Fibroblast of villous mesenchyme (primary cell): ENCODE measurements around the gene CTNNA3. TPM values are rescaled to one million over a fixed set of nuclear protein-coding genes. Genes with fewer than 3 reads are reported as not detected.

Experiments
- DNase-seq: peaks from one replicate; pipeline ENCODE4 v3.0.0-alpha.2; 2010; ENCODE audit warnings: low read depth
- H3K4me3 ChIP-seq: 2 replicates; pipeline ENCODE4 v1.5.1; 2011; ENCODE audit warnings: low read depth, mild to moderate bottlenecking, low read length
- total RNA-seq: library from RNA; depleted of rRNA; stranded (reverse); fragments of >200 nt; gene quantifications from 2 replicates; pipeline ENCODE4 v1.2.3, GENCODE V29; 2012
- TF ChIP-seq, protein P1 (sequence below): IDR thresholded peaks from 2 replicates; pipeline ENCODE4 v1.5.1; 2012; ENCODE audit warnings: low read depth, mild to moderate bottlenecking, low read length; ENCODE audit not compliant: insufficient read depth

The CTNNA3 gene
- total RNA-seq, 1 donor = not detected

DNA sequence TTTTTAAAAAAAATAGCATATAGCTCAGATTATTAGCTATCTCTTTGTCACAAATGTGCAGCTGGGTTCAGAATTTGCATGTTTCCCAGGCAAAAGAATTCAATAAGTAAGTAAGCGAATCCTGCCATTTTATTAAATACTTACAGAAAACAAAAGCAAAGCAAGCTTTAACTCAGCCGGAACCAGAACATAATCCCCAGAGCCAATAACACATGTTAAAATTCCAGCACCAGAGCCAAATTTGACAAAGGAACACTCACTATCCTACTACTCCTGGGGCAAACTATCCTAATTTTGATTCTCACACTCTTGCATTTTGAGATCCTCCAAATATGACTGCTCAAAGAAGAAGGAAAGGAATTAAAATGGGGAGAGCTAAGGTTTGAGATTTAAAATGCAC, 737.5 kb downstream of the CTNNA3 start:
- no peak overlapping the region for H3K4me3 ChIP-seq
- no peak for DNase-seq
- TF ChIP-seq, protein P1, sequence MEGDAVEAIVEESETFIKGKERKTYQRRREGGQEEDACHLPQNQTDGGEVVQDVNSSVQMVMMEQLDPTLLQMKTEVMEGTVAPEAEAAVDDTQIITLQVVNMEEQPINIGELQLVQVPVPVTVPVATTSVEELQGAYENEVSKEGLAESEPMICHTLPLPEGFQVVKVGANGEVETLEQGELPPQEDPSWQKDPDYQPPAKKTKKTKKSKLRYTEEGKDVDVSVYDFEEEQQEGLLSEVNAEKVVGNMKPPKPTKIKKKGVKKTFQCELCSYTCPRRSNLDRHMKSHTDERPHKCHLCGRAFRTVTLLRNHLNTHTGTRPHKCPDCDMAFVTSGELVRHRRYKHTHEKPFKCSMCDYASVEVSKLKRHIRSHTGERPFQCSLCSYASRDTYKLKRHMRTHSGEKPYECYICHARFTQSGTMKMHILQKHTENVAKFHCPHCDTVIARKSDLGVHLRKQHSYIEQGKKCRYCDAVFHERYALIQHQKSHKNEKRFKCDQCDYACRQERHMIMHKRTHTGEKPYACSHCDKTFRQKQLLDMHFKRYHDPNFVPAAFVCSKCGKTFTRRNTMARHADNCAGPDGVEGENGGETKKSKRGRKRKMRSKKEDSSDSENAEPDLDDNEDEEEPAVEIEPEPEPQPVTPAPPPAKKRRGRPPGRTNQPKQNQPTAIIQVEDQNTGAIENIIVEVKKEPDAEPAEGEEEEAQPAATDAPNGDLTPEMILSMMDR = no peak

DNA sequence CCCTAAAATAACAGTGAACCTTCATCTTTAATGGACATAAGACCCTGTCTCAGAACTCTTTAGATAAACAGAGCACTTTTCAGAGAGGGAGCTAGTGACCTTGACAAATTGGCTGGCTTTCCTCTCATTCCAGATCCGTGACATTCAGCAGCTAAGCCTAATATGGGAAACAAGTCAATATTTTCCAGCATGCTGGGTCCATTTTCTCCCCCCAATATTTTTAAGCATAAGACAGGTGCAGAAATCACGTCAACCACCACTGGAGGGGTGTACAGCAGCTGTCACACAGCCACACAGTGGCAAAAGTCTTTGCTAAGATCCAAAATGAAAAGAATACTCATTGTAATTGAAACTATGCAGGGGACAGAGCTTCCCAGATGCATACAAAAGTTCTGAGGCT, 744.1 kb downstream of the CTNNA3 start:
- TF ChIP-seq, protein P1 = no peak
- no peak overlapping the region for H3K4me3 ChIP-seq
- DNase-seq = no peak

DNA sequence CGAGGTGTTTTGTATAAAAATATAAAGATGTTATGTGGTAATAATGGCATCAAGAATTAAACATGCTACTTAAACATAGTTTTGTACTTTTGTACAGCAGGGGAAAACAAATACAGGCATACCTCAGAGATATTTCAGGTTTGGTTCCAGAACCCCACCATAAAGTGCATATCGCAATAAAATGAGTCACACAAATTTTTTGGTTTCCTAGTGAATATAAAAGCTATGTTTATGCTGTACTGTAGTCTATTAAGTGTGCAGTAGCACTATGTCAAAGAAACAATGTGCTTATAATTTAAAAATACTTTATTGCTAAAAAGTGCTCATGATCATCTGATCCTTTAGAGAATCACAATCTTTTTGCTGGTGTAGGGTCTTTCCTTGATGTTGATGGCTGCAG, 752.4 kb downstream of the CTNNA3 start:
- H3K4me3 ChIP-seq = no peak overlapping the region
- TF ChIP-seq, protein P1 = no peak
- DNase-seq = no peak

DNA sequence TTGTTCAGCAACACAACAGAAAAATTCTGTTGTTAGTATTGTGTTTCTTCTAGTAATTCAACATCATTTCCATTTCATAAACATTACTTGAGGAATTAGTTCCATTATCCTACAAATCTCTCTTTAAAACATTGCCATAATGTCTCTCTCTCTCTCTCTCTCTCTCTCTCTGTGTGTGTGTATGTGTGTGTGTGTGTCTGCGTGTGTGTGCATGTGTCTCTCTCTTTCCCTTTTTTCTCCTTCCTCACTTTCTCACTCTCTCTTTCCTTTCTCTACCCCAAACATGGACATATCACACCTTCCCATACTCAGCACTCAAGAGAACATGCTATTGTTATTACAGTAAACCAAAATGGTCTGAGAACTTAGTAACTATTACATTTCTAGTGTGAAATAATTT, 753.6 kb downstream of the CTNNA3 start:
- no peak for DNase-seq
- TF ChIP-seq, protein P1 = no peak

DNA sequence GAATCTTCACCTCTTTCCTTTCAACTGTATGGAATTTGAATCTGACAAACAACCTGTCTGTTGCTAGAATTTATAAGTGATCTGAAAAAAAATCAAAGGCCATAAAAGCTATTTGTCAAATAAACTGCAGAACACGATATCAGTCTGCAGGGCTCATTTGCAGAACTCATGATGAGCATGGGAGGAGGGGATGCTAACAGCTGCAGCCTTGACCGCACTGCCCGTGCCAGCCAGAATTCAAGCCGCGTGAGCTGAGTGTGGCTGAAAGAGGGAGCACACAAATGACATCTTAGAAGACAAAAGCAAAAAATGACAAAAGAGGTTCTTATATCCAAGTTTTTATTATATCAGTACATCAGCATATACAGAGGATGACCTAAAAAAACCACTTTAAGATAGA, 754.5 kb downstream of the CTNNA3 start:
- no peak for DNase-seq
- TF ChIP-seq, protein P1 = no peak
- no peak overlapping the region for H3K4me3 ChIP-seq

More for the DNA sequence above, 753.6 kb downstream of the CTNNA3 start:
- no peak overlapping the region for H3K4me3 ChIP-seq

DNA sequence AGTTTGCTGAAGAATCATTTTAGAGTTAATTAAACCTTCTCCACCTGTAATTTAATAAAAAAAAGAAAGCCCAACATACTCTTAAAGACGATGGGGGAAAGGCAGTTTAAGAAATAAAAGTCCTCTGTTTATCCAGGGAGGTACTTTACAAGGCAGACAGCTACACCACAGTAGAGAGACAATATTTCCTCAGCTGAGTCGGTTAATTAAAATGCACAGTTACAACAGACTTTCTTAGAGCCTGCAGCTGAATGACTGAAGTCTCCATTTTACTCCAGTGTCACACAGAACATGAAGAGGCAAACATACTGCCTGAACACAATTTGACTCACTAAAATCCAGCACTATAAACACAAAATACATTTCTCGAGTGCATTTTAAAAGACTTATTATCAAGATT, 755.0 kb downstream of the CTNNA3 start:
- no peak for DNase-seq
- H3K4me3 ChIP-seq = no peak overlapping the region
- TF ChIP-seq, protein P1 = no peak

DNA sequence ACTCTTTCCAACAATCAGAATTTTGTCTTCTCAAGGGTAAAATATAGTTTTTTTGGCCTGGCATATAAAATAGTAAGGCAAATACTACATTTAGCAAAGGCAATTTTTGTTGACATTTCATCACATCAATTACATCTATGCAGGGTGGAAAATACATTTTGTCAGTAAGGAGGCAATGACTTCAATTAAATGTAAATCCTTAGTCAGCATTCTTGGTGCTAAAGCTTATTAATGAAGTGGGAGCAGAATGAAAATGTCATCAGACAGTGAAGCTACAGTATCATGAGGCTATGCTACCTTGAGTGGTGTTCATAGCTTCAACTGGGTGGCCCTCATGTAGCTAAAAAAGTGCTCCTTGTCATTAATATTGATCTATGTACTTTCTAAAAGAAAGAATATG, 761.3 kb downstream of the CTNNA3 start:
- no peak for DNase-seq
- no peak overlapping the region for H3K4me3 ChIP-seq
- TF ChIP-seq, protein P1 = no peak
